NT2/D1 (cell line): ENCODE data around the gene GNG12.

Source experiments
- SUZ12 ChIP-seq: IDR thresholded peaks from 2 replicates; pipeline ENCODE4 v1.6.1; 2011; ENCODE audit not compliant: insufficient read length, insufficient read depth; ENCODE audit errors: extremely low read depth
- YY1 ChIP-seq: IDR thresholded peaks from 2 replicates; pipeline ENCODE4 v1.6.1; 2011; ENCODE audit not compliant: insufficient read length, insufficient read depth
- ZNF274 ChIP-seq: IDR thresholded peaks from 2 replicates; pipeline ENCODE4 v1.6.1; 2011; ENCODE audit warnings: mild to moderate bottlenecking, low read depth, low read length

DNA sequence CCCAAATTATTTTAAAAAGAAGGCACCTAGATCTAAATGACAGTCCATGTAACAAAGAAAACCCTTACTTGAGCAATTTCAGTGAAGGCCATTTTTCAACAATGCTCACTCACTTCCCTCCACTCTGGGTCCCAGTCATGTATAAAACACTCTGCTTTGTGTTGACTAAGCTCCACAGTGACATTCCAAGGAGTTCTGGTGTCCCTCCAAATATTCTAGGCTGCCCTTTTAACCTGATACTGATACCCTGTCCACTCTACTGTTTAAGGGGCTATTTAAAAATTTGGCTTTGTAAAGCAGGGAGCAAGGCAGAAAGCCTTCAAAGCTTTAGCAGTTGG is 73.6 kb downstream of the GNG12 start:
- TF ChIP-seq ZNF274 (no peak), YY1 (no peak), SUZ12 (no peak)
